ENCODE measurements around the gene SETBP1. TPM values are rescaled to one million over a fixed set of nuclear protein-coding genes. Genes with fewer than 3 reads are reported as not detected.

Gene SETBP1
- total RNA-seq, 1 donor from 2014 or later = 12.4 TPM

GRCh38 chr18:44938720-44939665, 258.3 kb downstream of the SETBP1 start:
- Histone ChIP-seq H3K4me2 (ENCODE audit: low read length) (no peak overlapping the region), H3K4me1 (ENCODE audit: insufficient read depth, low read length) (peaks cover 6% of the 10 kb centered on the region), H3K4me3 (ENCODE audit: insufficient read depth, low read depth, low read length) (no peak overlapping the region), H3K27ac (ENCODE audit: low read depth, low read length) (no peak overlapping the region), H3K9me3 (ENCODE audit: insufficient read depth, low read depth, low read length) (no peaks in the 10 kb centered on the region), H3K9ac (ENCODE audit: low read length) (no peak overlapping the region), H3K79me2 (ENCODE audit: insufficient read depth, low read length) (no peaks in the 10 kb centered on the region), H4K20me1 (ENCODE audit: insufficient read depth, low read length) (no peaks in the 10 kb centered on the region), H2AFZ (ENCODE audit: low read depth, low read length) (no peak overlapping the region), H3K36me3 (ENCODE audit: insufficient read depth, low read length) (no peaks in the 10 kb centered on the region), H3K27me3 (ENCODE audit: insufficient read depth, low read length) (no peaks in the 10 kb centered on the region)
- Mint-ChIP-seq H3K9me3 (ENCODE audit: unreplicated experiment) (peaks cover 5% of the 10 kb centered on the region), H3K4me1 (ENCODE audit: low read depth, unreplicated experiment) (peaks cover 12% of the 10 kb centered on the region), H3K27me3 (ENCODE audit: low read depth, unreplicated experiment) (peaks cover 2% of the 10 kb centered on the region), H3K4me3 (ENCODE audit: unreplicated experiment) (no peak overlapping the region), H3K36me3 (ENCODE audit: low read depth, unreplicated experiment) (peaks cover 3% of the 10 kb centered on the region), H3K27ac (ENCODE audit: unreplicated experiment) (no peak overlapping the region)
- DNase-seq (ENCODE audit: low read depth) (no peak), FAIRE-seq (peak; percentile 32)
- TF ChIP-seq CTCF (IDR thresholded peaks at IDR 0.05; ENCODE audit: insufficient read depth, low read depth, low read length) (no peak), EZH2 (IDR thresholded peaks at IDR 0.05; ENCODE audit: insufficient read depth, low read length) (no peak)

- H3K27ac ChIP-seq (ENCODE audit: low read depth, low read length) = no peak overlapping the region
- H3K9ac ChIP-seq (ENCODE audit: low read length) = no peak overlapping the region
- H3K4me2 ChIP-seq (ENCODE audit: low read length) = no peak overlapping the region
- peaks cover 13% of the 10 kb centered on the region for H3K4me1 Mint-ChIP-seq (ENCODE audit: low read depth, unreplicated experiment)
- H3K27me3 ChIP-seq (ENCODE audit: insufficient read depth, low read length) = no peaks in the 10 kb centered on the region
- H3K9me3 ChIP-seq (ENCODE audit: insufficient read depth, low read depth, low read length) = no peaks in the 10 kb centered on the region
- no peaks in the 10 kb centered on the region for H4K20me1 ChIP-seq (ENCODE audit: insufficient read depth, low read length)
- no peaks in the 10 kb centered on the region for H3K36me3 ChIP-seq (ENCODE audit: insufficient read depth, low read length)
- H3K27me3 Mint-ChIP-seq (ENCODE audit: low read depth, unreplicated experiment) = peaks cover 2% of the 10 kb centered on the region
- H3K4me3 ChIP-seq (ENCODE audit: insufficient read depth, low read depth, low read length) = no peak overlapping the region
- no peak overlapping the region for H3K4me3 Mint-ChIP-seq (ENCODE audit: unreplicated experiment)
- TF ChIP-seq CTCF (IDR thresholded peaks at IDR 0.05; ENCODE audit: insufficient read depth, low read depth, low read length) (no peak), EZH2 (IDR thresholded peaks at IDR 0.05; ENCODE audit: insufficient read depth, low read length) (no peak)
- peaks cover 8% of the 10 kb centered on the region for H3K4me1 ChIP-seq (ENCODE audit: insufficient read depth, low read length)
- no peak overlapping the region for H2AFZ ChIP-seq (ENCODE audit: low read depth, low read length)
- H3K9me3 Mint-ChIP-seq (ENCODE audit: unreplicated experiment) = no peaks in the 10 kb centered on the region
- H3K36me3 Mint-ChIP-seq (ENCODE audit: low read depth, unreplicated experiment) = no peaks in the 10 kb centered on the region
- DNase-seq (ENCODE audit: low read depth) = no peak
- H3K27ac Mint-ChIP-seq (ENCODE audit: unreplicated experiment) = no peak overlapping the region
- no peak for FAIRE-seq
- H3K79me2 ChIP-seq (ENCODE audit: insufficient read depth, low read length) = no peaks in the 10 kb centered on the region
These were observed 260.8 kb downstream of the SETBP1 start for GRCh38 chr18:44941516-44941915.

GRCh38 chr18:44942073-44942472, 261.4 kb downstream of the SETBP1 start:
- Mint-ChIP-seq H3K9me3 (ENCODE audit: unreplicated experiment) (no peaks in the 10 kb centered on the region), H3K27me3 (ENCODE audit: low read depth, unreplicated experiment) (peaks cover 2% of the 10 kb centered on the region), H3K4me3 (ENCODE audit: unreplicated experiment) (no peak overlapping the region), H3K27ac (ENCODE audit: unreplicated experiment) (no peak overlapping the region), H3K4me1 (ENCODE audit: low read depth, unreplicated experiment) (peaks cover 13% of the 10 kb centered on the region), H3K36me3 (ENCODE audit: low read depth, unreplicated experiment) (no peaks in the 10 kb centered on the region)
- Histone ChIP-seq H3K9ac (ENCODE audit: low read length) (no peak overlapping the region), H3K9me3 (ENCODE audit: insufficient read depth, low read depth, low read length) (no peaks in the 10 kb centered on the region), H2AFZ (ENCODE audit: low read depth, low read length) (no peak overlapping the region), H3K27ac (ENCODE audit: low read depth, low read length) (no peak overlapping the region), H3K79me2 (ENCODE audit: insufficient read depth, low read length) (no peaks in the 10 kb centered on the region), H3K4me3 (ENCODE audit: insufficient read depth, low read depth, low read length) (no peak overlapping the region), H3K4me1 (ENCODE audit: insufficient read depth, low read length) (peaks cover 8% of the 10 kb centered on the region), H4K20me1 (ENCODE audit: insufficient read depth, low read length) (no peaks in the 10 kb centered on the region), H3K36me3 (ENCODE audit: insufficient read depth, low read length) (no peaks in the 10 kb centered on the region), H3K27me3 (ENCODE audit: insufficient read depth, low read length) (no peaks in the 10 kb centered on the region), H3K4me2 (ENCODE audit: low read length) (no peak overlapping the region)
- TF ChIP-seq EZH2 (IDR thresholded peaks at IDR 0.05; ENCODE audit: insufficient read depth, low read length) = no peak
- TF ChIP-seq CTCF (IDR thresholded peaks at IDR 0.05; ENCODE audit: insufficient read depth, low read depth, low read length) = no peak
- DNase-seq (ENCODE audit: low read depth) = no peak
- no peak for FAIRE-seq

Measured in astrocyte (in vitro differentiated cells and primary cell).